Measurements from ENCODE around the gene ENOX1. TPM values are rescaled to one million over a fixed set of nuclear protein-coding genes. Genes with fewer than 3 reads are reported as not detected.

The ENOX1 gene
- total RNA-seq, 1 experiment from 2014 or later = 0.35 TPM

DNA sequence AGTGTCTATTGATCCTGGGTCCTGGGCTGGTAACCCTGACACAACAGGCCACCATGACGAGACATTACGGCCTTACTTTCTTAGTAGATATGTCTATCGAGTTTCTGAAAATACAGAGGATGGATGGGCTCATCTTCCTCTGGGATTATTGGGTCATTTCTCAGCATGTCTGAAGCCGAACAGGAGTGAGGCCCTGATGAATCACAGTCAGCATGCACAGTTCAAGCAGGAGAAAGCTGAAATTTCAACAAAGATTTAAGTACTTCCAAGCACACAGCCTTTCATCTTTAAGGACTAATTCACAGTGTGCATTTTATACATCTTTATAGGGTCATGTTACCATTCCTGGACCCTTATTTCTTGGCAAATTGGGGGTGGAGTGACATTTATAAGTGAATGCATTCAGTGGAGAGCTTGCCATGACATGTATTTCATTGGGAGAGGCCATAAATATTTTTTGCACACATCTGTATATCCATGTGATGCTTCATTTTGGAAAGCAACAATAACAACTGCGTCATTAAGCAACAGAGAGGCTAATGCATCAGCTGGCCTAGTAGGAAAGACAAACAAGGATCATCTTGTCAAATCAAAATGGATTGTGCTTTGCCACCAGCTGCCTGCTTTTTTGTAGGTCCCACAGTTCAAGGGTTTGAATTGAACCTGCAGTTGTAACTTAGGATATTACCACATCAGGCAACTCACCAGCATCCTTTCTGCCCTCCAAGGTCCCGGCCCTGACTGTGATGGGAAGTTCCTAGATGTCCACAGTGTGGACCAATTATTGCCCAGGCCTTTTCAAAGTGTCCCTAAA, 619.9 kb downstream of the ENOX1 start:
- ChIA-PET CTCF (no interaction called here), POLR2A (ENCODE audit: unreplicated experiment) (no interaction called here)
- BruUV-seq (replicated peaks) = no TSS peak
- Histone ChIP-seq H3K9me3 (ENCODE audit: insufficient read depth, low read depth) (no peaks in the 10 kb centered on the region), H3K4me3 (no peak overlapping the region), H3K4me2 (no peak overlapping the region), H3K79me2 (ENCODE audit: low read depth) (no peaks in the 10 kb centered on the region), H3K27ac (no peak overlapping the region), H3K4me1 (replicated peaks; ENCODE audit: insufficient read depth) (no peaks in the 10 kb centered on the region), H3K27me3 (ENCODE audit: insufficient read depth, low read depth) (no peaks in the 10 kb centered on the region), H3K9me2 (ENCODE audit: insufficient read depth) (no peaks in the 10 kb centered on the region), H2AFZ (no peak overlapping the region), H3F3A (ENCODE audit: insufficient read depth, low read depth) (no peaks in the 10 kb centered on the region), H4K20me1 (ENCODE audit: insufficient read depth) (no peaks in the 10 kb centered on the region), H3K36me3 (ENCODE audit: low read depth) (no peaks in the 10 kb centered on the region)
- intact Hi-C loops (cut with micrococcal nuclease; ENCODE audit: unreplicated experiment) = no loop called here
- DNase-seq = no peak
- TF ChIP-seq, protein P1, sequence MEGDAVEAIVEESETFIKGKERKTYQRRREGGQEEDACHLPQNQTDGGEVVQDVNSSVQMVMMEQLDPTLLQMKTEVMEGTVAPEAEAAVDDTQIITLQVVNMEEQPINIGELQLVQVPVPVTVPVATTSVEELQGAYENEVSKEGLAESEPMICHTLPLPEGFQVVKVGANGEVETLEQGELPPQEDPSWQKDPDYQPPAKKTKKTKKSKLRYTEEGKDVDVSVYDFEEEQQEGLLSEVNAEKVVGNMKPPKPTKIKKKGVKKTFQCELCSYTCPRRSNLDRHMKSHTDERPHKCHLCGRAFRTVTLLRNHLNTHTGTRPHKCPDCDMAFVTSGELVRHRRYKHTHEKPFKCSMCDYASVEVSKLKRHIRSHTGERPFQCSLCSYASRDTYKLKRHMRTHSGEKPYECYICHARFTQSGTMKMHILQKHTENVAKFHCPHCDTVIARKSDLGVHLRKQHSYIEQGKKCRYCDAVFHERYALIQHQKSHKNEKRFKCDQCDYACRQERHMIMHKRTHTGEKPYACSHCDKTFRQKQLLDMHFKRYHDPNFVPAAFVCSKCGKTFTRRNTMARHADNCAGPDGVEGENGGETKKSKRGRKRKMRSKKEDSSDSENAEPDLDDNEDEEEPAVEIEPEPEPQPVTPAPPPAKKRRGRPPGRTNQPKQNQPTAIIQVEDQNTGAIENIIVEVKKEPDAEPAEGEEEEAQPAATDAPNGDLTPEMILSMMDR (conservative IDR thresholded peaks at IDR 0.05) = no peak
- TF ChIP-seq EZH2 (IDR thresholded peaks at IDR 0.05; ENCODE audit: low read depth) = no peak

Other genes with a start within 250 kb of the ENOX1 start
- gene CCDC122, start 92.8 kb upstream of the ENOX1 start, total RNA-seq (2021) = 7.4 and 7.9 TPM in 2 replicates
- gene LACC1, start 92.9 kb upstream of the ENOX1 start, total RNA-seq (2021) = 2.4 and 3.0 TPM in 2 replicates